GM10266 (cell line): ENCODE data around the gene HPN.

ENCODE experiments used
- DNase-seq: peaks from one replicate; pipeline ENCODE4 v3.0.0; 2012; ENCODE audit errors: extremely low spot score
- TF ChIP-seq, protein P1 (sequence below): IDR thresholded peaks from 2 replicates; pipeline ENCODE4 v1.5.1; 2012; ENCODE audit warnings: mild to moderate bottlenecking, low read depth; ENCODE audit not compliant: control insufficient read depth, insufficient read depth; ENCODE audit errors: missing control alignments

Gene HPN

GRCh38 chr19:35065574-35065973 lies 24.1 kb downstream of the HPN start:
- DNase-seq: no peak

DNA sequence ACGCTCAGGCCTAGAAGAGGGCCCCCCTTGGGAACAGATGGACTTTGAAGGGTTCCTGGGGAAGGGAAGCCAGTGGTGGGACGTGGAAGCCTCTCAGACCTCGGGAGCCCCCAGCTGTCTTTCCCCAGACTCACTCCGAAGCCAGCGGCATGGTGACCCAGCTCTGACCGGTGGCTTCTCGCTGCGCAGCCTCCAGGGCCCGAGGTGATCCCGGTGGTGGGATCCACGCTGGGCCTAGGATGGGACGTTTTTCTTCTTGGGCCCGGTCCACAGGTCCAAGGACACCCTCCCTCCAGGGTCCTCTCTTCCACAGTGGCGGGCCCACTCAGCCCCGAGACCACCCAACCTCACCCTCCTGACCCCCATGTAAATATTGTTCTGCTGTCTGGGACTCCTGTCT lies 24.6 kb downstream of the HPN start:
- no peak for DNase-seq
- TF ChIP-seq, protein P1, sequence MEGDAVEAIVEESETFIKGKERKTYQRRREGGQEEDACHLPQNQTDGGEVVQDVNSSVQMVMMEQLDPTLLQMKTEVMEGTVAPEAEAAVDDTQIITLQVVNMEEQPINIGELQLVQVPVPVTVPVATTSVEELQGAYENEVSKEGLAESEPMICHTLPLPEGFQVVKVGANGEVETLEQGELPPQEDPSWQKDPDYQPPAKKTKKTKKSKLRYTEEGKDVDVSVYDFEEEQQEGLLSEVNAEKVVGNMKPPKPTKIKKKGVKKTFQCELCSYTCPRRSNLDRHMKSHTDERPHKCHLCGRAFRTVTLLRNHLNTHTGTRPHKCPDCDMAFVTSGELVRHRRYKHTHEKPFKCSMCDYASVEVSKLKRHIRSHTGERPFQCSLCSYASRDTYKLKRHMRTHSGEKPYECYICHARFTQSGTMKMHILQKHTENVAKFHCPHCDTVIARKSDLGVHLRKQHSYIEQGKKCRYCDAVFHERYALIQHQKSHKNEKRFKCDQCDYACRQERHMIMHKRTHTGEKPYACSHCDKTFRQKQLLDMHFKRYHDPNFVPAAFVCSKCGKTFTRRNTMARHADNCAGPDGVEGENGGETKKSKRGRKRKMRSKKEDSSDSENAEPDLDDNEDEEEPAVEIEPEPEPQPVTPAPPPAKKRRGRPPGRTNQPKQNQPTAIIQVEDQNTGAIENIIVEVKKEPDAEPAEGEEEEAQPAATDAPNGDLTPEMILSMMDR: no peak

More at GRCh38 chr19:35065574-35065973, 24.1 kb downstream of the HPN start:
- TF ChIP-seq, protein P1: no peak

DNA sequence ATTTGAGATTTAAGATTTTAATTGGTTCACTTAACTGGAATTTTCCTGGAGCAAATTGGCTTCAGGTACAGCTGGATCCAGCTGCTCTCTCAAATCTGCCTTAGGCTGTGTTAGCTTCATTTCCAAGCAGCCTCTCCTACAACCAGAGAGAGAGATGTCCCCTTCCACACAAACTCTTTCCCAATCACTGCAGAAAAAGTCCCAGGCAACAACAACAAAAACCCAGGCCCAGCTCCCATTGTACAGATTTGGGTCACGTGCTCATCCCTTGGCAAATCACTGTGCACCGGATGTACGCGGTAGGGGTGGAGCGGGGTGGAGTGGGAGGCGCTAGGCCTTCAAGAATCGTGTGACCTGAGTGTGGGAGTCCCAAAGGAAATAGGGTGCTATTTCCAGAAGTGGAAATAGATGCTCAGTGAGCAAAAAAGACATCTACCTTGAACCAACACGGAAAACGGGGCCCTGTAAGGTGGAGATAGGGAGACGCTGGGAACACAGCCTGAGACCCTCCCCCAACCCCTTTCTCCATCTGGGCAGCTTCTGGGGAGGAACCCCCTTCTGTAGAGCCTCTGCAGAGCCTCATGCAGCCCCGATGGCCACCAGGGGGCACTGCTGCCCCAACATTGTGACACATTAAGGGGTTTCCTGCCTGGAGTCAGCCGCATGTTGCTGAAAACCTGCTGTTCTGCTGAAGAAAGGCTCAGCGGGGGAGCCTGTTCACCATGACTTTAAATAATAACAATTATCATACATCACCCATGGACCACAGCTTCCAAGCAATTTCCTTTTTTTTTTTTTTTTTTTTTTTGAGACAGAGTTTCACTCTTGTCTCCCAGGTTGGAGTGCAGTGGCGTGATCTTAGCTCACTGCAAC lies 25.4 kb downstream of the HPN start:
- TF ChIP-seq, protein P1: peak; percentile 89
- peak; percentile 94 for DNase-seq

- TF ChIP-seq, protein P1: no peak
- DNase-seq: no peak
These were observed 27.6 kb downstream of the HPN start for GRCh38 chr19:35068941-35069634.

GRCh38 chr19:35069696-35070095 lies 28.2 kb downstream of the HPN start:
- TF ChIP-seq, protein P1: no peak
- no peak for DNase-seq

DNA sequence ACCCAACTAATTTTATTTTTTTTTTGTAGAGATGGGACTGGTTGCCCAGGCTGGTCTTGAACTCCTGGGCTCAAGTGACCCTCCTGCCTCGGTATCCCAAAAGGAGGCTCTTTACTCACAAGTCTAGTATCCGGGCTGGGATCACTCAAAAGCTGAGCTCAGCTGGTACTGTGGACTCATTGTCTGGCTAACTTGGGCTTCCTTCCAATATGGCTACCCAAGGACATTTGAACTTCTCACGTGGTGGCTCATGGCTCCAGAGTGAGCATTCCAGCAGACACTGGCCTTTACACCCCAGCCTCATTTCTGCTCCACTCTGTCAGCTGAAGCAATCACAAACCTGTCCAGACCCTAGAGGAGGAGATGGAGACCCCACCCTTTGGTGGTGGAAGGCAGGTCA lies 28.9 kb downstream of the HPN start:
- DNase-seq: no peak
- TF ChIP-seq, protein P1: no peak

GRCh38 chr19:35073516-35073915 lies 32.0 kb downstream of the HPN start:
- TF ChIP-seq, protein P1: no peak
- no peak for DNase-seq
